GM12878 (cell line): ENCODE measurements around the gene IRF4. TPM values are rescaled to one million over a fixed set of nuclear protein-coding genes. Genes with fewer than 3 reads are reported as not detected.

Experiments
- BCL11A ChIP-seq: IDR thresholded peaks from 2 replicates; pipeline ENCODE4 v1.6.1; 2011; ENCODE audit warnings: low read depth, low read length
- CEBPB ChIP-seq, 2 experiments: fragments of 150-350 bp in 1 of 2; IDR thresholded peaks; 2 replicates each; pipeline ENCODE4 v1.6.1; 2012 to 2014; ENCODE audit warnings: low read depth in 2 of 2, low read length in 2 of 2, borderline replicate concordance in 1 of 2, inconsistent platforms in 1 of 2
- EED ChIP-seq: sonication (generic); IDR thresholded peaks from 2 replicates; pipeline ENCODE4 v1.6.1; 2016; ENCODE audit warnings: antibody characterized with exemption, low read depth
- EP300 ChIP-seq, 2 experiments: fragments of 150-350 bp in 1 of 2; IDR thresholded peaks; 2 replicates each; pipeline ENCODE4 v1.6.1; 2011 to 2012; ENCODE audit warnings: low read depth in 2 of 2, low read length in 2 of 2, borderline replicate concordance in 1 of 2, improper control_type of control experiment in 1 of 2, inconsistent platforms in 1 of 2; ENCODE audit not compliant: control insufficient read depth in 1 of 2
- FOXM1 ChIP-seq: IDR thresholded peaks from 2 replicates; pipeline ENCODE4 v1.6.1; 2012; ENCODE audit warnings: low read depth, mild to moderate bottlenecking, inconsistent platforms, low read length, moderate library complexity
- HDGF ChIP-seq: fragments of 450-650 bp; IDR thresholded peaks from 2 replicates; pipeline ENCODE4 v1.6.1; 2016; ENCODE audit warnings: antibody characterized with exemption
- MEF2B ChIP-seq: fragments of 450-650 bp; IDR thresholded peaks from 2 replicates; pipeline ENCODE4 v1.6.1; 2018; ENCODE audit warnings: mild to moderate bottlenecking, moderate library complexity; ENCODE audit not compliant: partially characterized antibody, poor library complexity, severe bottlenecking
- PAX8 ChIP-seq: fragments of 450-650 bp; IDR thresholded peaks from 2 replicates; pipeline ENCODE4 v1.6.1; 2017; ENCODE audit warnings: mild to moderate bottlenecking, moderate library complexity
- POLR2A ChIP-seq: IDR thresholded peaks from 2 replicates; pipeline ENCODE4 v1.6.1; 2011; ENCODE audit warnings: low read depth, mild to moderate bottlenecking, low read length
- POLR2AphosphoS5 ChIP-seq: IDR thresholded peaks from 2 replicates; pipeline ENCODE4 v1.6.1; 2011; ENCODE audit warnings: mild to moderate bottlenecking, low read length, inconsistent platforms
- SIN3A ChIP-seq: IDR thresholded peaks from 2 replicates; pipeline ENCODE4 v1.6.1; 2012; ENCODE audit warnings: low read depth, low read length, improper control_type of control experiment
- SMAD5 ChIP-seq: IDR thresholded peaks from 2 replicates; pipeline ENCODE4 v1.6.1; 2016; ENCODE audit warnings: antibody characterized with exemption, low read depth
- polyA plus RNA-seq, 11 experiments: library from polyadenylated mRNA; depleted of rRNA in 4 of 11; unstranded in 6 of 11; stranded (reverse) in 5 of 11; fragments of >200 nt; fragmentation: Nextera tagmentation in 4 of 11; fragmentation: Illumina TruSeq in 1 of 11; extraction: Ambion mirVana in 4 of 11; extraction: Trizol in 1 of 11; gene quantifications; 1 replicate in 1 of 11; 2 replicates in 10 of 11; pipeline versions ENCODE4 v1.2.1 to v1.2.3, GENCODE V29; 2011 to 2016; ENCODE audit warnings: inconsistent platforms in 2 of 11, missing spikeins in 2 of 11, low read depth in 1 of 11
- total RNA-seq, 4 experiments: library from RNA; depleted of rRNA in 3 of 4; stranded (reverse); fragments of >200 nt in 3 of 4; fragmentation: Illumina TruSeq in 1 of 4; extraction: Trizol in 1 of 4; gene quantifications; 2 replicates each; pipeline versions ENCODE4 v1.2.1 to v1.2.3, GENCODE V29; 2013 to 2021
- TF ChIP-seq, protein P1 (sequence below): fragments of 450-650 bp; IDR thresholded peaks from 2 replicates; pipeline ENCODE4 v1.6.1; 2017; ENCODE audit warnings: mild to moderate bottlenecking, moderate library complexity
- TF ChIP-seq, protein P2 (sequence below), 3 experiments: IDR thresholded peaks in 2 of 3; conservative IDR thresholded peaks in 1 of 3; 2 replicates each; pipeline ENCODE4 v1.5.1; 2011; ENCODE audit warnings: low read depth in 3 of 3, low read length in 3 of 3, mild to moderate bottlenecking in 3 of 3, control low read depth in 2 of 3, moderate library complexity in 2 of 3, inconsistent platforms in 1 of 3, mixed read lengths in 1 of 3; ENCODE audit not compliant: control insufficient read depth in 2 of 3, insufficient read depth in 1 of 3; ENCODE audit errors: extremely low read depth in 1 of 3
- TF ChIP-seq, protein P3 (sequence below): IDR thresholded peaks from 2 replicates; pipeline ENCODE4 v1.6.1; 2011; ENCODE audit warnings: mild to moderate bottlenecking, low read depth, low read length, moderate library complexity; ENCODE audit not compliant: insufficient replicate concordance
- TF ChIP-seq, protein P4 (sequence below): fragments of 450-650 bp; conservative IDR thresholded peaks from 2 replicates; pipeline ENCODE4 v1.6.1; 2017; ENCODE audit warnings: mild to moderate bottlenecking, moderate library complexity
- TF ChIP-seq, protein P5 (sequence below): fragments of 450-650 bp; IDR thresholded peaks from 2 replicates; pipeline ENCODE4 v1.6.1; 2017; ENCODE audit warnings: mild to moderate bottlenecking, low read depth, inconsistent platforms; ENCODE audit not compliant: poor library complexity, severe bottlenecking

Gene IRF4
- total and polyA plus RNA-seq, 10 of the 15 experiments (the other 5 are each of a cell fraction or from before 2014, with no cell fraction given), result 50.0 to 495 (median 257) TPM

DNA sequence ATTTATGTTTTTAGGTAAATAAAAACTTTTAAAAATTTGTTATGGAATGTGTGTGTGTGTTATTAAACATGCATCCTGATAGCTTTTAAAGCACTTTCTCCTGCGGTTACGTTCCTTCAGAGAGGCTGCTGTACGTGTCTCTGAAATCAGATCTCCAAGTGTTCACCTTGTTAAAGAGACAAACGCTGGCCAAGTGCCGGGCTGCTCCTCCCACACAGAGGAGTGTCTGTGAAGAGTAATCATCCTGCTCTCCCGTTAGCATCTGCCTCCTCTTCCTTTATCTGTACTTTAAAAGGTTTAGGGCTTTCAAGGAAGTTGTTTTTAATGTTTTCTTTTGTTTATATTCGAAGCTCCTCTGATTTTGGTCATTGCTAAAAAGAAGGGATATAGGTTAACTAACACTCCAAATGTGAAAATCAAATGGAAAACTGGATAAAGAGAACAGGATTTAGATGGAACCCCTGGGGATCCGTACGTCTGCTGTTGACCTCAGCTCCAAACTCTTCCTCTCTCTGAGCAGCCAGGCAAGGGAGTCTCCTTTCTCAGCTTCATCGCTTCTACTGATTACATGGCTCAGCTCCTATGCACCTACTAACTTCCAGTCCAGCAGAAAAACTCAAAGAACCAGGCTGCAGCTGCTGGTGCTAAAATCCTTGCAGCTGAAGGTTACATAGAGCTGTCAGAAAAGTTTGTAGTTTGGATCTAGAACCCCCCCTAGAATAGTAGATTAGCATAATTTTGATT is 20.0 kb downstream of the IRF4 start (continued):
- TF ChIP-seq, protein P1, sequence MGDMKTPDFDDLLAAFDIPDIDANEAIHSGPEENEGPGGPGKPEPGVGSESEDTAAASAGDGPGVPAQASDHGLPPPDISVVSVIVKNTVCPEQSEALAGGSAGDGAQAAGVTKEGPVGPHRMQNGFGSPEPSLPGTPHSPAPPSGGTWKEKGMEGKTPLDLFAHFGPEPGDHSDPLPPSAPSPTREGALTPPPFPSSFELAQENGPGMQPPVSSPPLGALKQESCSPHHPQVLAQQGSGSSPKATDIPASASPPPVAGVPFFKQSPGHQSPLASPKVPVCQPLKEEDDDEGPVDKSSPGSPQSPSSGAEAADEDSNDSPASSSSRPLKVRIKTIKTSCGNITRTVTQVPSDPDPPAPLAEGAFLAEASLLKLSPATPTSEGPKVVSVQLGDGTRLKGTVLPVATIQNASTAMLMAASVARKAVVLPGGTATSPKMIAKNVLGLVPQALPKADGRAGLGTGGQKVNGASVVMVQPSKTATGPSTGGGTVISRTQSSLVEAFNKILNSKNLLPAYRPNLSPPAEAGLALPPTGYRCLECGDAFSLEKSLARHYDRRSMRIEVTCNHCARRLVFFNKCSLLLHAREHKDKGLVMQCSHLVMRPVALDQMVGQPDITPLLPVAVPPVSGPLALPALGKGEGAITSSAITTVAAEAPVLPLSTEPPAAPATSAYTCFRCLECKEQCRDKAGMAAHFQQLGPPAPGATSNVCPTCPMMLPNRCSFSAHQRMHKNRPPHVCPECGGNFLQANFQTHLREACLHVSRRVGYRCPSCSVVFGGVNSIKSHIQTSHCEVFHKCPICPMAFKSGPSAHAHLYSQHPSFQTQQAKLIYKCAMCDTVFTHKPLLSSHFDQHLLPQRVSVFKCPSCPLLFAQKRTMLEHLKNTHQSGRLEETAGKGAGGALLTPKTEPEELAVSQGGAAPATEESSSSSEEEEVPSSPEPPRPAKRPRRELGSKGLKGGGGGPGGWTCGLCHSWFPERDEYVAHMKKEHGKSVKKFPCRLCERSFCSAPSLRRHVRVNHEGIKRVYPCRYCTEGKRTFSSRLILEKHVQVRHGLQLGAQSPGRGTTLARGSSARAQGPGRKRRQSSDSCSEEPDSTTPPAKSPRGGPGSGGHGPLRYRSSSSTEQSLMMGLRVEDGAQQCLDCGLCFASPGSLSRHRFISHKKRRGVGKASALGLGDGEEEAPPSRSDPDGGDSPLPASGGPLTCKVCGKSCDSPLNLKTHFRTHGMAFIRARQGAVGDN, result no peak
- TF ChIP-seq SIN3A, result no peak
- peak; percentile 92 for TF ChIP-seq POLR2AphosphoS5
- no peak for TF ChIP-seq MEF2B
- TF ChIP-seq CEBPB (IDR thresholded peaks at IDR 0.05; ENCODE audit: borderline replicate concordance in 1 of 2, low read depth in 2 of 2, low read length in 2 of 2), result no peak; a peak in 1 of 4 replicates
- TF ChIP-seq, protein P2, sequence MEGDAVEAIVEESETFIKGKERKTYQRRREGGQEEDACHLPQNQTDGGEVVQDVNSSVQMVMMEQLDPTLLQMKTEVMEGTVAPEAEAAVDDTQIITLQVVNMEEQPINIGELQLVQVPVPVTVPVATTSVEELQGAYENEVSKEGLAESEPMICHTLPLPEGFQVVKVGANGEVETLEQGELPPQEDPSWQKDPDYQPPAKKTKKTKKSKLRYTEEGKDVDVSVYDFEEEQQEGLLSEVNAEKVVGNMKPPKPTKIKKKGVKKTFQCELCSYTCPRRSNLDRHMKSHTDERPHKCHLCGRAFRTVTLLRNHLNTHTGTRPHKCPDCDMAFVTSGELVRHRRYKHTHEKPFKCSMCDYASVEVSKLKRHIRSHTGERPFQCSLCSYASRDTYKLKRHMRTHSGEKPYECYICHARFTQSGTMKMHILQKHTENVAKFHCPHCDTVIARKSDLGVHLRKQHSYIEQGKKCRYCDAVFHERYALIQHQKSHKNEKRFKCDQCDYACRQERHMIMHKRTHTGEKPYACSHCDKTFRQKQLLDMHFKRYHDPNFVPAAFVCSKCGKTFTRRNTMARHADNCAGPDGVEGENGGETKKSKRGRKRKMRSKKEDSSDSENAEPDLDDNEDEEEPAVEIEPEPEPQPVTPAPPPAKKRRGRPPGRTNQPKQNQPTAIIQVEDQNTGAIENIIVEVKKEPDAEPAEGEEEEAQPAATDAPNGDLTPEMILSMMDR (IDR thresholded peaks at IDR 0.05 in 2 of 3, conservative IDR thresholded peaks at IDR 0.05 in 1 of 3; ENCODE audit: control insufficient read depth in 2 of 3, extremely low read depth in 1 of 3, insufficient read depth in 1 of 3, low read depth in 3 of 3, low read length in 3 of 3), result no peak
- TF ChIP-seq, protein P3, sequence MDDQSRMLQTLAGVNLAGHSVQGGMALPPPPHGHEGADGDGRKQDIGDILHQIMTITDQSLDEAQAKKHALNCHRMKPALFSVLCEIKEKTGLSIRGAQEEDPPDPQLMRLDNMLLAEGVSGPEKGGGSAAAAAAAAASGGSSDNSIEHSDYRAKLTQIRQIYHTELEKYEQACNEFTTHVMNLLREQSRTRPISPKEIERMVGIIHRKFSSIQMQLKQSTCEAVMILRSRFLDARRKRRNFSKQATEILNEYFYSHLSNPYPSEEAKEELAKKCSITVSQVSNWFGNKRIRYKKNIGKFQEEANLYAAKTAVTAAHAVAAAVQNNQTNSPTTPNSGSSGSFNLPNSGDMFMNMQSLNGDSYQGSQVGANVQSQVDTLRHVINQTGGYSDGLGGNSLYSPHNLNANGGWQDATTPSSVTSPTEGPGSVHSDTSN, result no peak
- TF ChIP-seq POLR2A, result peak; percentile 77
- peak; percentile 24; the same call in 1 of the 2 replicates for TF ChIP-seq EED
- TF ChIP-seq BCL11A, result peak; percentile 62; the same call in 1 of the 2 replicates
- TF ChIP-seq EP300 (IDR thresholded peaks at IDR 0.05; ENCODE audit: borderline replicate concordance in 1 of 2, control insufficient read depth in 1 of 2, low read depth in 2 of 2, low read length in 2 of 2), result no peak
- TF ChIP-seq, protein P4, sequence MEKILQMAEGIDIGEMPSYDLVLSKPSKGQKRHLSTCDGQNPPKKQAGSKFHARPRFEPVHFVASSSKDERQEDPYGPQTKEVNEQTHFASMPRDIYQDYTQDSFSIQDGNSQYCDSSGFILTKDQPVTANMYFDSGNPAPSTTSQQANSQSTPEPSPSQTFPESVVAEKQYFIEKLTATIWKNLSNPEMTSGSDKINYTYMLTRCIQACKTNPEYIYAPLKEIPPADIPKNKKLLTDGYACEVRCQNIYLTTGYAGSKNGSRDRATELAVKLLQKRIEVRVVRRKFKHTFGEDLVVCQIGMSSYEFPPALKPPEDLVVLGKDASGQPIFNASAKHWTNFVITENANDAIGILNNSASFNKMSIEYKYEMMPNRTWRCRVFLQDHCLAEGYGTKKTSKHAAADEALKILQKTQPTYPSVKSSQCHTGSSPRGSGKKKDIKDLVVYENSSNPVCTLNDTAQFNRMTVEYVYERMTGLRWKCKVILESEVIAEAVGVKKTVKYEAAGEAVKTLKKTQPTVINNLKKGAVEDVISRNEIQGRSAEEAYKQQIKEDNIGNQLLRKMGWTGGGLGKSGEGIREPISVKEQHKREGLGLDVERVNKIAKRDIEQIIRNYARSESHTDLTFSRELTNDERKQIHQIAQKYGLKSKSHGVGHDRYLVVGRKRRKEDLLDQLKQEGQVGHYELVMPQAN, result no peak
- TF ChIP-seq PAX8, result no peak
- TF ChIP-seq, protein P5, sequence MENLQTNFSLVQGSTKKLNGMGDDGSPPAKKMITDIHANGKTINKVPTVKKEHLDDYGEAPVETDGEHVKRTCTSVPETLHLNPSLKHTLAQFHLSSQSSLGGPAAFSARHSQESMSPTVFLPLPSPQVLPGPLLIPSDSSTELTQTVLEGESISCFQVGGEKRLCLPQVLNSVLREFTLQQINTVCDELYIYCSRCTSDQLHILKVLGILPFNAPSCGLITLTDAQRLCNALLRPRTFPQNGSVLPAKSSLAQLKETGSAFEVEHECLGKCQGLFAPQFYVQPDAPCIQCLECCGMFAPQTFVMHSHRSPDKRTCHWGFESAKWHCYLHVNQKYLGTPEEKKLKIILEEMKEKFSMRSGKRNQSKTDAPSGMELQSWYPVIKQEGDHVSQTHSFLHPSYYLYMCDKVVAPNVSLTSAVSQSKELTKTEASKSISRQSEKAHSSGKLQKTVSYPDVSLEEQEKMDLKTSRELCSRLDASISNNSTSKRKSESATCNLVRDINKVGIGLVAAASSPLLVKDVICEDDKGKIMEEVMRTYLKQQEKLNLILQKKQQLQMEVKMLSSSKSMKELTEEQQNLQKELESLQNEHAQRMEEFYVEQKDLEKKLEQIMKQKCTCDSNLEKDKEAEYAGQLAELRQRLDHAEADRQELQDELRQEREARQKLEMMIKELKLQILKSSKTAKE, result no peak
- TF ChIP-seq SMAD5, result peak; percentile 81; the same call in 1 of the 2 replicates
- peak; percentile 22 for TF ChIP-seq FOXM1
- TF ChIP-seq HDGF, result no peak
